IgD-negative memory B cell (primary cell): ENCODE results near the gene JAK1. TPM values are rescaled to one million over a fixed set of nuclear protein-coding genes. Genes with fewer than 3 reads are reported as not detected.

Experiments used
- H3K27ac Mint-ChIP-seq, 3 donors: one replicate each; pipeline ENCODE4 v1.8.0; 2020 to 2022; ENCODE audit warnings: mild to moderate bottlenecking in 3 of 3, mixed read lengths in 3 of 3, moderate library complexity in 1 of 3
- H3K27me3 Mint-ChIP-seq: one replicate; pipeline ENCODE4 v1.8.0; 2021; ENCODE audit warnings: mixed read lengths
- H3K36me3 Mint-ChIP-seq: one replicate; pipeline ENCODE4 v1.8.0; 2020; ENCODE audit warnings: mild to moderate bottlenecking, mixed read lengths
- H3K4me1 Mint-ChIP-seq, 3 donors: one replicate each; pipeline ENCODE4 v1.8.0; 2020 to 2022; ENCODE audit warnings: mixed read lengths in 3 of 3, mild to moderate bottlenecking in 1 of 3
- H3K4me3 Mint-ChIP-seq, 4 donors: one replicate each; pipeline ENCODE4 v1.8.0; 2020 to 2022; ENCODE audit warnings: mild to moderate bottlenecking in 4 of 4, mixed read lengths in 4 of 4, moderate library complexity in 3 of 4
- H3K9me3 Mint-ChIP-seq, 3 donors: one replicate each; pipeline ENCODE4 v1.8.0; 2020 to 2021; ENCODE audit warnings: mixed read lengths in 3 of 3, mild to moderate bottlenecking in 1 of 3
- polyA plus RNA-seq: library from polyadenylated mRNA; unstranded; fragments of 300-500 nt; fragmentation: Illumina TruSeq; gene quantifications from one replicate; pipeline ENCODE4 v1.2.3, GENCODE V29; 2021

JAK1 gene
- polyA plus RNA-seq, 1 donor from 2014 or later: 216 TPM

DNA sequence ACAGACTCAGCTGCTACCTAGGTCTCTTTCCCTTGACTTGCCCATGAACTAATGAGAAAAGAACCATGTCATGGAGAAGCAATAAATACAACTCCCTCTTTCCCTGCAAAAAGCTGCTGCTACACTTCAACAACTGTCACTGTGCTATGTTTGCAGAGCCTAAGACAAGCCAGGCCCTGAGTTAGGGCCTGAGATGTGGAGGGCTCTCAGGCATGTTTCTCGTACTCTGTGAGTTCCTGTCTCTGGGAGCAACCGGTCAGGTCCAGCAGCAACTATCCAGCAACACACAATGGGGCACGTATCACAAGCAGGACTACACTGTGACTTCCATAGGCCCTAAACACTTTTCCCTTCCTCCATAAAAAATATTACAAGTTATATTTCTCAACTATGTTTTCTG lies 91.7 kb downstream of the JAK1 start:
- H3K9me3 Mint-ChIP-seq: no peaks in the 10 kb centered on the region
- peaks cover 6% of the 10 kb centered on the region for H3K36me3 Mint-ChIP-seq
- H3K4me1 Mint-ChIP-seq: peaks cover 2 to 20% (median 2%) of the 10 kb centered on the region in 3 donors
- H3K4me3 Mint-ChIP-seq: no peak overlapping the region
- H3K27me3 Mint-ChIP-seq: no peaks in the 10 kb centered on the region
- H3K27ac Mint-ChIP-seq: peak overlapping the region in 1 of 3 donors; percentile 88

DNA sequence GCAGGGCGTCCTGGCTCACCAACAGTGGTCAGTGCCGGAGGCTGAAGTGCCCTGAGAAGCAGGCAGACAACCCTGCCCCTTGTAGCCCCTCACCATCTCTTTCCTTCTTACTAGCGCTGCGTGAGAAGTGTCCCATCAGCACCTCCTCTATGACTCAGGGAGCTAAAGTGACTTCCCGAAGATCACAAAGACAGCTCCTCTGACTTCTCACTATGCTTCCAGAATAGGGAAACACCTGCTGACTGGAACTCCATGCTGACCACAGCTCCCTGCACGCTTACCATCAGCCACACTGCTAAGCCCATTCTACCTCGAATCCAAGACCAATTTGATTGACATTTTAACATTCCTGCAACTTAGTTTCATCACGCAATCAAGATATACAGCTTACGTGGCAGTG lies 92.8 kb downstream of the JAK1 start:
- no peak overlapping the region for H3K4me3 Mint-ChIP-seq
- no peaks in the 10 kb centered on the region for H3K27me3 Mint-ChIP-seq
- H3K27ac Mint-ChIP-seq: peak overlapping the region in 1 of 3 donors; percentile 7
- H3K9me3 Mint-ChIP-seq: no peaks in the 10 kb centered on the region
- peaks cover 2% of the 10 kb centered on the region for H3K36me3 Mint-ChIP-seq
- H3K4me1 Mint-ChIP-seq: peaks cover 4 to 27% (median 9%) of the 10 kb centered on the region in 3 donors

DNA sequence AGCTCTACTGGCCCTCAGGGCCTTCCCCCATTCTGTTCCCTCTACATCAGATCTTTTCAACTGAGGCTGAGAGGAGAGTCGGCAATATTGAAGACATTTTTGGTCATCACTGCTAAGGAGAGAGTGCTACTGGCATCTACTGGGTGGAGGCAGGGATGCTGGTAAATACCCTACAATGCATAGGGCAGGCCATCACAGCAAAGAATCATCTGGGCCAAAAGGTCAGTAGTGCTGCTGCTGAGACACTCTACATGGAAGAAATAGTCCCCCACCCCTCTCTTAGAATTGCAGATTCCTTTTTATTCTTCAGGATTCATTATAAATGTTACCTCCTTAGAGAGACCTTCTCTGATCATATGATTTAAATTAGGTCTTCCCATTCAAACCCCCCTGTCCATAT lies 94.3 kb downstream of the JAK1 start:
- Mint-ChIP-seq H3K27me3 (no peaks in the 10 kb centered on the region), H3K9me3 (no peaks in the 10 kb centered on the region), H3K36me3 (peaks cover 2% of the 10 kb centered on the region), H3K4me3 (no peak overlapping the region), H3K4me1 (peaks cover 4 to 28% (median 12%) of the 10 kb centered on the region in 3 donors), H3K27ac (peak overlapping the region in 2 of 3 donors; percentile 55 to 85)

DNA sequence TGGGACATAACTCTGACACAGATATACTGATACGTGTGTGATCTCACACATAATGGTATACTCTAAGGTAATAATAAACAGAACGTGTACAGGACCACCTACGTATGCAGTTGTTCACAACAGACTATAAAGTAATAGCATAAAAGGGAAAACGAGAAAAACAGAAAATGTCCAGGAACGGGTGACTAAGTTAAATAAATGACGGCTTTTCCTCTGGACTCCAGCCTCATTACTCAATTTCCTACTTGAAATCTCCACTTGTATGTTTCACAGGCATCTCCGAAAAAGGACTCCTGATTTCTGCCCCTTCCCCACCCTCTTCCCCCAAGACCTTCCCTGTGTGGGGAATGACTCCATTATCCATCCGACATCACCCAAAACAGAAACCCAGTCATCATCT lies 95.1 kb downstream of the JAK1 start:
- Mint-ChIP-seq H3K9me3 (no peaks in the 10 kb centered on the region), H3K27me3 (no peaks in the 10 kb centered on the region), H3K4me3 (no peak overlapping the region), H3K27ac (peak overlapping the region in 1 of 3 donors; percentile 67), H3K4me1 (peaks cover 4 to 28% (median 12%) of the 10 kb centered on the region in 3 donors), H3K36me3 (peaks cover 2% of the 10 kb centered on the region)

DNA sequence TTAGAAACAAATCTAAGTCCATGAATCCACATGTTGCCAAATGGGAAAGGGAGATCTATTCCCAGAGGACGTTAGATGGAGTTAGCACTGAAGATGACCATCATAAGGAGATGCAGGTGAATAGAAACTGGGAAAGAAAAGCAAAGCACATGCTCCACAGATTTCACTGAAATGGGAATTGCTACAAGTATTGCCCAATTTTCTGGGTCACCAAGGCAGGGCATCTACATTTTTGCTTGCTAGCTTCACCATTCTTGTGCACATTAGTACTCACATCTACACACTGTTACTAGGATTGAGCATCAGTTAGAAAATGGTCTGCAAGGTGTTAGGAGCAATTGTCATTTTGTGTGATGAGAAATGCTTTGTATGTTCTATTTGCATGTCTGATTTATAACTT lies 99.1 kb downstream of the JAK1 start:
- peaks cover 30 to 41% (median 40%) of the 10 kb centered on the region in 3 donors for H3K4me1 Mint-ChIP-seq
- no peak overlapping the region for H3K27ac Mint-ChIP-seq
- peaks cover 2% of the 10 kb centered on the region for H3K36me3 Mint-ChIP-seq
- no peaks in the 10 kb centered on the region for H3K27me3 Mint-ChIP-seq
- no peaks in the 10 kb centered on the region for H3K9me3 Mint-ChIP-seq
- H3K4me3 Mint-ChIP-seq: no peak overlapping the region

DNA sequence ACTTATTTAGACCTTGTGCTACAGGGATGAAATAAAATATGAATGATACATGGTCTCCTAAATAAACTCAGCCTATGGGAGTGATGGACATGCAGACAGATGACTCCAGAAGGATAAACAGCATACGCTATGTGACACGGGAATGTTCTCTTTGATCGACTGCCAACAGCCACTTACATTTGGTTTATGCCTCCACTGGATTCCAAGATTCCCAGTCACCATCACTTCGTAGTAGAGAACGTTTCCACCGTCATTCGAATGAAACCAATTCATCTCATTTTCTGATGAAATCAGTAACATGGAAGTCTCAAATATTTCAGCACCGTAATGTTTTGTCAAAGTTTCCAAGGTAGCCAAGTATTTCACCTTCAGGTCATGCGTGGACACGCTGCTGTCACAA lies 99.7 kb downstream of the JAK1 start:
- no peak overlapping the region for H3K4me3 Mint-ChIP-seq
- H3K36me3 Mint-ChIP-seq: peaks cover 2% of the 10 kb centered on the region
- H3K4me1 Mint-ChIP-seq: peaks cover 33 to 44% (median 38%) of the 10 kb centered on the region in 3 donors
- no peaks in the 10 kb centered on the region for H3K9me3 Mint-ChIP-seq
- no peaks in the 10 kb centered on the region for H3K27me3 Mint-ChIP-seq
- no peak overlapping the region for H3K27ac Mint-ChIP-seq

DNA sequence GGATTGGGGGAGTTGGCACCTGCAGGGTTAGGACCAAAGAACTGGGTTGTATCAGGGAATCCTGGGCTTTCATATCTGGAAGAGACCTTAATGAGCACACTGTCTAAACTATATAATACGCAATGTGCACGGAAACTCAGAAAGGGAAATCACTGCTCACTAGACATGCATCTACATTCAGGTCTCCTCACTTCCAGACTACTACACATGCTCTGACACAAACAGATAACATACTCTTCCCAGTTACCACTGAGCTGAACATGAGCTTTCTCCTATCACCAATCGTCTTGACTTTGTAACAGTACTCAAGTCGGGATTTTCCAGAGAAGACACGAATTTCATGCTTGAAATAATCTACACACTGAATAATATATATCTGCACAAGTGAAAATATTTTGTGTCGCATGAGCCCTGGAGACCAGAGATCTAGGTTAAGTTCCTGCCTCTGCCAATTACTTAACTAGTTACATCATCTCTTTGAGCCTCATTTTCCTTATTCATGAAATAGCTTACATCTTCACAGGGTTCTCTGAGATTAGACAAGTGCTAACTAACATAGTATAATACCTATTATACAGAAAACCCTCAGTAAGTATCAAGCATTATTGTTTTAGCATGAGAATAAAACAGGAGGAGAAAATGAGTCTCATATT lies 101.1 kb downstream of the JAK1 start:
- Mint-ChIP-seq H3K27me3 (peaks cover 2% of the 10 kb centered on the region), H3K4me3 (peak overlapping the region in 3 of 4 donors; percentile 12 to 90 (median 83)), H3K4me1 (peaks cover 43 to 53% (median 44%) of the 10 kb centered on the region in 3 donors), H3K9me3 (no peaks in the 10 kb centered on the region), H3K27ac (peak overlapping the region; percentile 57 to 92 (median 90)), H3K36me3 (no peaks in the 10 kb centered on the region)

DNA sequence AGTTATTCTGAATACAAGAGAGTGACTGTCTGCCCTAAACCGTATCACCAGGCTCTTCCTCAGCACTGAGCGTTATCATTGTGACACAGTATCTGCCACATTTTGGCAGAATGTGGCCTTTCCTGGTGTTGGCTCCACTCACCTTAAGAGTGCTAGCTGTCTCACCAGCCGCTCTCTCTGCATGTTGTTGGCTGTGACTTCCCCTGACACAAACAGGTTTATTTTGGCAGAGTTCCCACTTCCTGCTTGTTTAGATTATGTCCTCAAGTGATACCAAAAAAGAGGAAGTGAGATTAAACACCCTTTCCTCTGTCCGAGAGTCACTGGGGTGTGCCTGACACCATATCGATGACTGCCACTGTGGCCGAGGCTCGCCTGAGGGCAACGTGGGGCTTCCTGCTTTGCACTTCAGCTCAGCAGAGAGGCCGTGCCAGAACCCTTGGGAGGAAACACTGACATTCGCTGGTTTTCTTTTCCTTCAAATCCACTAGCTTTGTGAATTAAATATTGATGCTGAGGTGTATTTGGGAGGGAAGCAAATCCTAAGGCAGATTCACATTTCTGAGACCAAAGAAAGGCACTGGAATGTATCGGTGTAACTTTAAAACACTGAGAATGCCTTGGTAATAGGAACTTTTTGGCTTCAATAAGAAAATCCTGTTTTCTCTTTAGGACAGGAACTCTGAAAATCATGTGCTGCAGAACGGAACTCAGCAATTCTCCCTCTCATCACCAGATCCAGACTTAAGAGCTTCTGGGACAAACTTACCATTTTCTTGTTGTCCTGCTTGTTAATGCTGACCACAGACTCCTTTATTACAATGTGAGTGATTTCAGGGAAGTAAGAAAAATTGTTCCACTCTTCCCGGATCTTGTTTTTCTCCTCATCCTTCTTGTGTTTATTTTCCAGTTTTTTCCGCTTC lies 102.1 kb downstream of the JAK1 start:
- peak overlapping the region; percentile 57 to 92 (median 90) for H3K27ac Mint-ChIP-seq
- no peaks in the 10 kb centered on the region for H3K9me3 Mint-ChIP-seq
- peaks cover 2% of the 10 kb centered on the region for H3K27me3 Mint-ChIP-seq
- peaks cover 43 to 53% (median 46%) of the 10 kb centered on the region in 3 donors for H3K4me1 Mint-ChIP-seq
- peak overlapping the region; percentile 12 to 90 (median 68) for H3K4me3 Mint-ChIP-seq
- H3K36me3 Mint-ChIP-seq: no peaks in the 10 kb centered on the region

DNA sequence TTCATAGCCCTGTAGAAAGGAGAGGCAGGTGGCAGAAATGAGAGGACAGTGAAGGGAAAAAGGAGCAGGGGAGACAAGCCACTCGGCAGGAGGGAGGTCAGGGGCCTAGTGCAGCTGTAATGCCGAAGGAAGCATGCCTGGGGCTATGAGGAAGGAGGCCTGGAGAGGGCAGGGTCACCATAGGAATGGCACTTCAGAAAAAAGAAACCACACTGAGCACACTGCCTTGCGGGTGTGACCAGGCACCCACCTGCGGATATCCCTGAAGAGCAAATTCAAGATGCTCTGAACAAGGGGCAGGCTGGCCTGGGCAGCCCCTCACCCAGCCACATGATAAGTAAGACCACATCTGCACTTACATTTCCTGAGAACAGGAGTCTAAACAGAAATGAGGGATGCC lies 104.7 kb downstream of the JAK1 start:
- Mint-ChIP-seq H3K27me3 (peaks cover 2% of the 10 kb centered on the region), H3K4me1 (peaks cover 31 to 44% (median 43%) of the 10 kb centered on the region in 3 donors), H3K27ac (peak overlapping the region; percentile 44 to 89 (median 88)), H3K4me3 (peak overlapping the region; percentile 14 to 83 (median 42)), H3K9me3 (no peaks in the 10 kb centered on the region), H3K36me3 (no peaks in the 10 kb centered on the region)

DNA sequence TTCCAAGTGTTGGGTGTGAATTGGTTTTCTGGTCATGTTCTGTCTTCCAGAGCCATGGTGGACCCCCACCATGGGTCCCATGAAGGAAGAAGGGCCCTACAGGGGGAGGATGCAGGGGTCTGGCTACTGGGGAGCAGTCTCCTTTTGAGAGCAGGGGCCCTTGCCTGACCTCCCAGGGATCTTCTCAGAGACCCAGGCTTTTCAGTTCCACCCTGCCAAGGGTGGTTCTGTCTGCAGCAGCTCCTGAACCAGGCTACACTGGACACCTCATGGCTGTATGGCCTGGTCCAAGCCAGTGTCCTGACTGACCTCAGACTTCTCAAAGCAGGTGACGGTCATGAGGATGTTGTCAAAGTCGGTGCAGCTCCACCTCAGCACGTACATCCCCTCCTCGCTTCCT lies 109.0 kb downstream of the JAK1 start:
- no peaks in the 10 kb centered on the region for H3K36me3 Mint-ChIP-seq

DNA sequence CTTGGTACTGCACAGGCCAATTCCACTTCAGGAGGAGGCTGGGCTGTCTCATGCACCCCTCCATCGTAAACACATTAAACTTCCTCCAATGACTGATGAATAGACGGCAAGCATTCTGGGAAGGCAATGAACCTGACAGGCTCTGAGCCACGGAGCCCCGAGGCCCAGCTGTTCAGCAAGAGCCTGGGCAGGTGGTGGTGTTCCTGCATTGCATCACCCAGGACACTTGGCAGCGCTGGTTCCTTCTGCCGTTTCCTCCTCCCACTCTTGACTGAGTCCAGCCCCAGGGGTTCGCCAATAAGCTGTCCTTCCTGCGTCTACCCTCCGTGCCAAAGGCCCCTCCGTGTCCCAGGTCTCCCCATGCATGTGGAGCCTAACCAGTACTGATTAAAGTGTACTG lies 109.8 kb downstream of the JAK1 start:
- peak overlapping the region in 1 of 3 donors; percentile 78 for H3K27ac Mint-ChIP-seq
- no peaks in the 10 kb centered on the region for H3K9me3 Mint-ChIP-seq
- H3K4me1 Mint-ChIP-seq: peaks cover 12 to 15% (median 13%) of the 10 kb centered on the region in 3 donors
- no peaks in the 10 kb centered on the region for H3K36me3 Mint-ChIP-seq
- H3K27me3 Mint-ChIP-seq: peaks cover 2% of the 10 kb centered on the region
- H3K4me3 Mint-ChIP-seq: peak overlapping the region in 2 of 4 donors; percentile 34 to 74

More for the DNA sequence above, 109.0 kb downstream of the JAK1 start:
- H3K9me3 Mint-ChIP-seq: no peaks in the 10 kb centered on the region
- H3K27ac Mint-ChIP-seq: peak overlapping the region in 1 of 3 donors; percentile 65
- H3K27me3 Mint-ChIP-seq: peaks cover 2% of the 10 kb centered on the region
- H3K4me1 Mint-ChIP-seq: peaks cover 12 to 20% (median 18%) of the 10 kb centered on the region in 3 donors
- H3K4me3 Mint-ChIP-seq: peak overlapping the region in 1 of 4 donors; percentile 28

DNA sequence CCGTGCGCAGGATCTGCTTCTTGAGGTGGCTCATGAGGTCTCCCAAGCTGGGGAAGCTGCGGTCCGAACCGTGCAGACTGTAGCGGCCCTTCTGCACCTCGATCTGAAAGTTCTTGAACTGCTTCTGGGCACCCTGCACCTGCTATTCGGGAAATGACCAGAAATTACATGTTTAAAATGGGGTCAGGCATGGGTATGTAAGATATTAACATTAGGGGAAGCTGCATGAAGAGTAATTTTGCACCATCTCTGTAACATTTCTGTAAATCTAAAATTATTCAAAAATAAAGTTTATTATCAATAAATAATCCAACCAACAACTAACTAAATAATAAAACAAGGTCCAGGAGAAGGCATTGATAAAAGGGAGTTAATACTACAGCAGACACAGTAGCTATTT lies 110.8 kb downstream of the JAK1 start:
- Mint-ChIP-seq H3K36me3 (no peaks in the 10 kb centered on the region), H3K4me3 (no peak overlapping the region), H3K4me1 (peaks cover 4 to 9% (median 4%) of the 10 kb centered on the region in 3 donors), H3K27ac (peak overlapping the region in 1 of 3 donors; percentile 59), H3K9me3 (no peaks in the 10 kb centered on the region), H3K27me3 (no peaks in the 10 kb centered on the region)

DNA sequence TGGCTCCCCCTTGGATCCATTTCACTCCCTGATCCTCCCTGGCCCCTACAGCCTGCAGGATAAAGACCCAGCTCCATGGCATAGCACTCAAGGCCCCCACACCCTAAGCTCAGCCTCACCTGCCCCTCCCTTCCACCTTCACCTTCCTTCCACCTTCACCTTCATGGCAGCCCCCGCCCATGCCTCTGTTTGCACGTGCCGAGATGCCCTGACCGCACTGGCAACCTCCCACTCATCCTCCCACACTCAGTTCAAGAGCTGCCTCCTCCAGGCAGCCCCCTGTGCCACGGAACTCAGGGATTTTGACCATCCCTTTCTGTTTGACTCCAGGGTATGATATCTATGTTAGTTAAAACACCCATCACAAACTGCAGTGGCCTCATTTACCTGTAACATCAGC lies 111.7 kb downstream of the JAK1 start:
- peaks cover 2 to 9% (median 4%) of the 10 kb centered on the region in 3 donors for H3K4me1 Mint-ChIP-seq
- H3K27me3 Mint-ChIP-seq: no peaks in the 10 kb centered on the region
- no peaks in the 10 kb centered on the region for H3K9me3 Mint-ChIP-seq
- peak overlapping the region in 1 of 3 donors; percentile 85 for H3K27ac Mint-ChIP-seq
- H3K36me3 Mint-ChIP-seq: no peaks in the 10 kb centered on the region
- no peak overlapping the region for H3K4me3 Mint-ChIP-seq

DNA sequence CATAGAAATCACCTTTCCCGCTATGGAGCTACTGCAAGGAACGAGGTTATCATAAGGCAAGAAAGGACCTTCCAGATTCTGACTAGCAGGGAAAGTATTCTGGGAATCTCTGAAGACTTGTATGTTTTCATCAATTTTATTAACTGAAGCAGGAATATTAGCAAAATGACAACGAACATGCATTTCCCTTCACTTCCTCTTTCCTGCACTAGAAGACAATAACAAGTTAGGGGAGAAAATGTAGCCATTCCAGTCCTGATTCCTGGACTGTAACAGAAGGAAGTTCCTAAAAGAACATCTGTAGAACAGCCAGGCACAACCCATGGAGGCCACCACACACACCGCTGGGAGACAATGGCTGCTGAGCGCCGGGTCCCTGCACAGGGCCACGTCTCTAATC lies 114.7 kb downstream of the JAK1 start:
- peaks cover 0 to 9% (median 3%) of the 10 kb centered on the region in 3 donors for H3K4me1 Mint-ChIP-seq
- H3K9me3 Mint-ChIP-seq: no peaks in the 10 kb centered on the region
- no peaks in the 10 kb centered on the region for H3K27me3 Mint-ChIP-seq
- H3K27ac Mint-ChIP-seq: peak overlapping the region in 2 of 3 donors; percentile 32 to 80
- peak overlapping the region in 1 of 4 donors; percentile 62 for H3K4me3 Mint-ChIP-seq
- H3K36me3 Mint-ChIP-seq: no peaks in the 10 kb centered on the region

DNA sequence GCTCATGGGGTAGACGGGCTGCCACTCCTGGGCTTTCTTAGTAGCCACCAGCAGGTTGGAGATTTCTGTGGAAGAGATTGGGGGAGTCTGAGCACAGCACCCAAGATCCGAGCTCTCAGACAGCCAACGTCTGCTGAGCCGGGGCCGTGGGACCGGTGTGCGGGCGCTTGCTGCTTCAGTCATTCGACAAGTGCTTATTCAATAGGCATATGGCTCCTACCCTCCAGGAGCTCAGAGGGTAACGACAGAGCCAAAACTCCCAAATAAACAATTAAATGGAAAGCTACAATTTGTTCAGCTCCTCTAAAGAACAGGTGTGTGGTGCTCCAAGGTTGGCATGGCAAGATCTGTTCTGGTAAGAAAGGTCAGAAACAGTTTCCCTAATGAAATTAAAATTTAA lies 115.5 kb downstream of the JAK1 start:
- peak overlapping the region in 2 of 3 donors; percentile 21 to 59 for H3K27ac Mint-ChIP-seq
- H3K27me3 Mint-ChIP-seq: no peaks in the 10 kb centered on the region
- H3K36me3 Mint-ChIP-seq: no peaks in the 10 kb centered on the region
- H3K9me3 Mint-ChIP-seq: no peaks in the 10 kb centered on the region
- H3K4me3 Mint-ChIP-seq: no peak overlapping the region
- H3K4me1 Mint-ChIP-seq: peaks cover 0 to 9% (median 3%) of the 10 kb centered on the region in 3 donors
